A549 treated with RU486 at 1 μM for 4 hours (cell line): ENCODE data around the gene GMPPB. TPM values are rescaled to one million over a fixed set of nuclear protein-coding genes. Genes with fewer than 3 reads are reported as not detected.

ENCODE experiments used
- total RNA-seq: library from RNA; stranded (reverse); fragments of 200-300 nt; extraction: Qiagen RNA extraction; gene quantifications from 5 replicates; pipeline ENCODE4 v1.2.3, GENCODE V29; 2022; ENCODE audit warnings: low read depth

GMPPB gene
- total RNA-seq: 14.9 to 20.9 TPM (median 18.3 TPM) in 5 replicates

GRCh38 chr3:49723628-49724551 lies at the start of gene GMPPB:
Gene GMPPB, minus strand, starts transcription at chr3:49723951. Its CDS starts 225 bp downstream, at chr3:49723726.

GRCh38 chr3:49719214-49719884 lies 4.4 kb downstream of the GMPPB start, which contains the start of gene AMIGO3:
Gene AMIGO3, minus strand, starts transcription at chr3:49719684. Its CDS starts 219 bp downstream, at chr3:49719465.

GRCh38 chr3:49689046-49689907 lies 34.5 kb downstream of the GMPPB start, which contains the start of the genes MST1 and RNF123:
Gene MST1, minus strand, starts transcription at chr3:49689474. Its CDS starts 783 bp downstream, at chr3:49688691.
Gene RNF123, plus strand, starts transcription at chr3:49689557. Its CDS starts 1,609 bp downstream, at chr3:49691166.

GRCh38 chr3:49673715-49674496 lies 49.8 kb downstream of the GMPPB start, which contains the start of gene APEH:
Gene APEH, plus strand, starts transcription at chr3:49674351. Its CDS starts 51 bp downstream, at chr3:49674402.

Other genes starting within 250 kb of the GMPPB start
- gene BSN, start 169.5 kb downstream of the GMPPB start, total RNA-seq: 0.08 to 0.20 TPM (median 0.15 TPM) in 5 replicates
- 60.2 to 71.1 TPM (median 63.4 TPM) in 5 replicates for gene APEH, start 49.6 kb downstream of the GMPPB start, total RNA-seq
- 0.99 to 2.2 TPM (median 1.4 TPM) in 5 replicates for gene MST1, start 34.5 kb downstream of the GMPPB start, total RNA-seq
- gene RNF123, start 34.4 kb downstream of the GMPPB start, total RNA-seq: 9.6 to 18.6 TPM (median 15.9 TPM) in 5 replicates
- gene AMIGO3, start 4.3 kb downstream of the GMPPB start, total RNA-seq: 0.35 to 0.85 TPM (median 0.59 TPM) in 5 replicates
- gene IP6K1, start 62.6 kb upstream of the GMPPB start, total RNA-seq: 18.4 to 23.4 TPM (median 22.3 TPM) in 5 replicates
- 0.11 to 0.29 TPM (median 0.24 TPM) in 4 of 5 replicates, not detected in the other for gene CDHR4, start 75.9 kb upstream of the GMPPB start, total RNA-seq
- gene INKA1, start 79.3 kb upstream of the GMPPB start, total RNA-seq: 1.3 to 2.3 TPM (median 2.0 TPM) in 5 replicates
- gene UBA7, start 90.0 kb upstream of the GMPPB start, total RNA-seq: 0.21 to 0.68 TPM (median 0.34 TPM) in 5 replicates
- gene TRAIP, start 132.6 kb upstream of the GMPPB start, total RNA-seq: 9.1 to 17.4 TPM (median 14.7 TPM) in 5 replicates
- 0.30 to 0.53 TPM (median 0.46 TPM) in 5 replicates for gene CAMKV, start 146.0 kb upstream of the GMPPB start, total RNA-seq
- gene MST1R, start 179.9 kb upstream of the GMPPB start, total RNA-seq: 5.3 to 8.5 TPM (median 7.4 TPM) in 5 replicates
- 4.4 to 8.6 TPM (median 7.9 TPM) in 5 replicates for gene MON1A, start 205.9 kb upstream of the GMPPB start, total RNA-seq
- 24.1 to 30.3 TPM (median 28.7 TPM) in 5 replicates for gene RBM6, start 216.2 kb upstream of the GMPPB start, total RNA-seq